Uterus (tissue), 2 donors: Measurements from ENCODE around the gene ZNF486.
"Not testable (repeated sequence)": the region's sequence is repeated elsewhere in the genome, so short reads cannot be mapped to it uniquely, and the experiment has no call there.

Source experiments
- POLR2A ChIP-seq, 2 donors: fragments of 450-650 bp; IDR thresholded peaks; one replicate each; pipeline ENCODE4 v1.6.1; 2016; ENCODE audit warnings: antibody characterized with exemption in 2 of 2, mild to moderate bottlenecking in 1 of 2, moderate library complexity in 1 of 2
- TF ChIP-seq, protein P1 (sequence below), 4 experiments: fragments of 200-600 bp in 2 of 4; fragments of 450-650 bp in 2 of 4; sonication (generic) in 2 of 4; IDR thresholded peaks; one replicate each; pipeline ENCODE4 v1.5.1; 2016 to 2019; ENCODE audit warnings: antibody characterized with exemption in 4 of 4, mild to moderate bottlenecking in 2 of 4, moderate library complexity in 1 of 4

DNA sequence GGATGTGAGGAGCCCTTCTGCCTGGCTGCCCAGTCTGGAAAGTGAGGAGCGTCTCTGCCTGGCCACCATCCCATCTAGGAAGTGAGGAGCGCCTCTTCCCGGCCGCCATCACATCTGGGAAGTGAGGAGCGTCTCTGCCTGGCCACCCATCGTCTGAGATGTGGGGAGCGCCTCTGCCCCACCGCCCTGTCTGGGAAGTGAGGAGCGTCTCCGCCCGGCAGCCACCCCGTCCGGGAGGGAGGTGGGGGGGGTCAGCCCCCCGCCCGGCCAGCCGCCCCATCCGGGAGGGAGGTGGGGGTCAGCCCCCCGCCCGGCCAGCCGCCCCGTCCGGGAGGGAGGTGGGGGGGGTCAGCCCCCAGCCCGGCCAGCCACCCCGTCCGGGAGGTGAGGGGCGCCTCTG lies 47.4 kb downstream of the ZNF486 start:
- TF ChIP-seq, protein P1, sequence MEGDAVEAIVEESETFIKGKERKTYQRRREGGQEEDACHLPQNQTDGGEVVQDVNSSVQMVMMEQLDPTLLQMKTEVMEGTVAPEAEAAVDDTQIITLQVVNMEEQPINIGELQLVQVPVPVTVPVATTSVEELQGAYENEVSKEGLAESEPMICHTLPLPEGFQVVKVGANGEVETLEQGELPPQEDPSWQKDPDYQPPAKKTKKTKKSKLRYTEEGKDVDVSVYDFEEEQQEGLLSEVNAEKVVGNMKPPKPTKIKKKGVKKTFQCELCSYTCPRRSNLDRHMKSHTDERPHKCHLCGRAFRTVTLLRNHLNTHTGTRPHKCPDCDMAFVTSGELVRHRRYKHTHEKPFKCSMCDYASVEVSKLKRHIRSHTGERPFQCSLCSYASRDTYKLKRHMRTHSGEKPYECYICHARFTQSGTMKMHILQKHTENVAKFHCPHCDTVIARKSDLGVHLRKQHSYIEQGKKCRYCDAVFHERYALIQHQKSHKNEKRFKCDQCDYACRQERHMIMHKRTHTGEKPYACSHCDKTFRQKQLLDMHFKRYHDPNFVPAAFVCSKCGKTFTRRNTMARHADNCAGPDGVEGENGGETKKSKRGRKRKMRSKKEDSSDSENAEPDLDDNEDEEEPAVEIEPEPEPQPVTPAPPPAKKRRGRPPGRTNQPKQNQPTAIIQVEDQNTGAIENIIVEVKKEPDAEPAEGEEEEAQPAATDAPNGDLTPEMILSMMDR (IDR thresholded peaks at IDR 0.05) = not testable (repeated sequence)
- not testable (repeated sequence) for TF ChIP-seq POLR2A (IDR thresholded peaks at IDR 0.05)
